GM12878 (cell line): Measurements from ENCODE around the gene TRIM43. TPM values are rescaled to one million over a fixed set of nuclear protein-coding genes. Genes with fewer than 3 reads are reported as not detected.

ENCODE experiments used
- ATAC-seq: fragments of 200-7000 bp; cut with Tn5 transposase; 3 replicates; pipeline ENCODE4 v1.9.1; 2020; ENCODE audit warnings: mild to moderate bottlenecking, moderate library complexity
- BruUV-seq: library from RNA; stranded (reverse); fragments of 400-500 nt; replicated peaks from 2 replicates; lab custom pipeline; 2021; lab: Mats Ljungman, UMichigan
- CTCF ChIA-PET: fragments of 300-600 bp; sonication (Branson Sonifier 250); formaldehyde crosslinking; extraction: SDS; loops from one replicate; lab custom pipeline; 2021; ENCODE audit warnings: inconsistent platforms; lab: Yijun Ruan, JAX
- POLR2A ChIA-PET: fragments of 350-600 bp; formaldehyde crosslinking; extraction: SDS; loops from one replicate; lab custom pipeline; 2021; ENCODE audit warnings: inconsistent platforms; lab: Charles Lee
- RAD21 ChIA-PET: fragments of 300-600 bp; sonication (Branson Sonifier 250); formaldehyde crosslinking; loops from one replicate; lab custom pipeline; 2023; ENCODE audit warnings: antibody characterized with exemption; ENCODE audit not compliant: unreplicated experiment; lab: Charles Lee
- SMC1A ChIA-PET: fragments of 300-600 bp; sonication (Branson Sonifier 250); formaldehyde crosslinking; loops from one replicate; lab custom pipeline; 2023; ENCODE audit not compliant: unreplicated experiment, uncharacterized antibody; lab: Charles Lee
- DNase-seq: peaks from one replicate; pipeline ENCODE4 v3.0.0-alpha.2; 2011; ENCODE audit warnings: low read depth, low spot score
- FAIRE-seq: peaks from 3 replicates; lab custom pipeline; 2011; peaks lifted over from hg19 to GRCh38; lab: Jason Lieb, UNC
- H2AFZ ChIP-seq: 2 replicates; pipeline ENCODE4 v1.6.0; 2011; ENCODE audit warnings: low read depth, low read length, control low read depth; ENCODE audit not compliant: control insufficient read depth
- H3K27ac ChIP-seq: 2 replicates; pipeline ENCODE4 v1.5.1; 2011; ENCODE audit warnings: control low read depth; ENCODE audit not compliant: control insufficient read depth, insufficient read depth
- H3K27me3 ChIP-seq, 2 experiments: replicated peaks in 1 of 2; 2 replicates each; pipeline versions ENCODE4 v1.6.0 to v1.6.1; 2011; ENCODE audit warnings: low read length in 1 of 2; ENCODE audit not compliant: control insufficient read depth in 2 of 2, insufficient read depth in 2 of 2
- H3K36me3 ChIP-seq, 2 experiments: 2 replicates each; pipeline ENCODE4 v1.5.1; 2011; ENCODE audit warnings: low read length in 1 of 2; ENCODE audit not compliant: control insufficient read depth in 2 of 2, insufficient read depth in 2 of 2
- H3K4me1 ChIP-seq: 2 replicates; pipeline ENCODE4 v1.6.1; 2011; ENCODE audit warnings: mild to moderate bottlenecking, low read length, moderate library complexity, mixed read lengths; ENCODE audit not compliant: control insufficient read depth, insufficient read depth
- H3K4me2 ChIP-seq: 2 replicates; pipeline ENCODE4 v1.6.0; 2011; ENCODE audit warnings: control low read depth; ENCODE audit not compliant: control insufficient read depth, insufficient read depth
- H3K4me3 ChIP-seq: fragments of 200-600 bp; sonication (generic); 2 replicates; pipeline ENCODE4 v1.5.1; 2016
- H3K79me2 ChIP-seq: 2 replicates; pipeline ENCODE4 v1.6.0; 2011; ENCODE audit warnings: low read length; ENCODE audit not compliant: control insufficient read depth, insufficient read depth
- H3K9ac ChIP-seq: 2 replicates; pipeline ENCODE4 v1.8.0; 2011; ENCODE audit warnings: low read length, control low read depth, mixed read lengths; ENCODE audit not compliant: control insufficient read depth, insufficient read depth
- H3K9me3 ChIP-seq: replicated peaks from 3 replicates; pipeline ENCODE4 v1.5.1; 2011; ENCODE audit warnings: mild to moderate bottlenecking, low read length; ENCODE audit not compliant: control insufficient read depth, insufficient read depth
- H4K20me1 ChIP-seq: 2 replicates; pipeline ENCODE4 v1.6.0; 2011; ENCODE audit not compliant: control insufficient read depth, insufficient read depth
- ATF7 ChIP-seq: fragments of 450-650 bp; IDR thresholded peaks from 2 replicates; pipeline ENCODE4 v1.6.1; 2016; ENCODE audit warnings: low read depth, mild to moderate bottlenecking
- CBFB ChIP-seq: IDR thresholded peaks from 2 replicates; pipeline ENCODE4 v1.6.1; 2016; ENCODE audit warnings: antibody characterized with exemption, low read depth
- DPF2 ChIP-seq: fragments of 450-650 bp; IDR thresholded peaks from 2 replicates; pipeline ENCODE4 v1.6.1; 2017; ENCODE audit warnings: mild to moderate bottlenecking
- IKZF2 ChIP-seq, 2 experiments: fragments of 450-650 bp; IDR thresholded peaks; 2 replicates each; pipeline ENCODE4 v1.6.1; 2017; ENCODE audit warnings: mild to moderate bottlenecking in 2 of 2, moderate library complexity in 2 of 2
- KDM1A ChIP-seq: fragments of 200-600 bp; sonication (generic); IDR thresholded peaks from 2 replicates; pipeline ENCODE4 v1.6.1; 2016; ENCODE audit warnings: borderline replicate concordance
- TCF3 ChIP-seq: IDR thresholded peaks from 2 replicates; pipeline ENCODE4 v1.6.1; 2012; ENCODE audit warnings: low read depth, mild to moderate bottlenecking, low read length, borderline replicate concordance; ENCODE audit not compliant: insufficient read depth
- WGBS: methylation state at CpG from one replicate; pipeline ENCODE4 v1.1.6; 2016; ENCODE audit warnings: low lambda C conversion rate; ENCODE audit not compliant: insufficient replicate concordance, insufficient coverage; ENCODE audit errors: missing lambda C conversion rate; 5-methylcytosine and 5-hydroxymethylcytosine counted together
- in situ Hi-C: fragments of 300-500 bp; cut with MboI; formaldehyde crosslinking; loops from 9 replicates; pipeline ENCODE4 v1.14.3; 2018; ENCODE audit warnings: mixed read lengths
- intact Hi-C: fragments of 100-400 bp; cut with micrococcal nuclease; formaldehyde crosslinking; loops from one replicate; pipeline ENCODE4 v1.14.2; 2022; ENCODE audit not compliant: unreplicated experiment
- polyA plus RNA-seq, 11 experiments: library from polyadenylated mRNA; depleted of rRNA in 4 of 11; unstranded in 6 of 11; stranded (reverse) in 5 of 11; fragments of >200 nt; fragmentation: Nextera tagmentation in 4 of 11; fragmentation: Illumina TruSeq in 1 of 11; extraction: Ambion mirVana in 4 of 11; extraction: Trizol in 1 of 11; gene quantifications; 1 replicate in 1 of 11; 2 replicates in 10 of 11; pipeline versions ENCODE4 v1.2.1 to v1.2.3, GENCODE V29; 2011 to 2016; ENCODE audit warnings: inconsistent platforms in 2 of 11, missing spikeins in 2 of 11, low read depth in 1 of 11
- total RNA-seq, 4 experiments: library from RNA; depleted of rRNA in 3 of 4; stranded (reverse); fragments of >200 nt in 3 of 4; fragmentation: Illumina TruSeq in 1 of 4; extraction: Trizol in 1 of 4; gene quantifications; 2 replicates each; pipeline versions ENCODE4 v1.2.1 to v1.2.3, GENCODE V29; 2013 to 2021
- TF ChIP-seq, protein P1 (sequence below): fragments of 450-650 bp; IDR thresholded peaks from 2 replicates; pipeline ENCODE4 v1.6.1; 2017; ENCODE audit warnings: mild to moderate bottlenecking, moderate library complexity
- TF ChIP-seq, protein P2 (sequence below): IDR thresholded peaks from 2 replicates; pipeline ENCODE4 v1.6.1; 2012; ENCODE audit warnings: low read depth, low read length, improper control_type of control experiment
- TF ChIP-seq, protein P3 (sequence below): fragments of 450-650 bp; IDR thresholded peaks from 2 replicates; pipeline ENCODE4 v1.6.1; 2017; ENCODE audit warnings: mild to moderate bottlenecking, moderate library complexity
- TF ChIP-seq, protein P4 (sequence below): fragments of 450-650 bp; conservative IDR thresholded peaks from 2 replicates; pipeline ENCODE4 v1.6.1; 2017; ENCODE audit warnings: mild to moderate bottlenecking, moderate library complexity

Gene TRIM43
- total and polyA plus RNA-seq, 10 of the 15 experiments (the other 5 are each of a cell fraction or from before 2014, with no cell fraction given) = not detected

DNA sequence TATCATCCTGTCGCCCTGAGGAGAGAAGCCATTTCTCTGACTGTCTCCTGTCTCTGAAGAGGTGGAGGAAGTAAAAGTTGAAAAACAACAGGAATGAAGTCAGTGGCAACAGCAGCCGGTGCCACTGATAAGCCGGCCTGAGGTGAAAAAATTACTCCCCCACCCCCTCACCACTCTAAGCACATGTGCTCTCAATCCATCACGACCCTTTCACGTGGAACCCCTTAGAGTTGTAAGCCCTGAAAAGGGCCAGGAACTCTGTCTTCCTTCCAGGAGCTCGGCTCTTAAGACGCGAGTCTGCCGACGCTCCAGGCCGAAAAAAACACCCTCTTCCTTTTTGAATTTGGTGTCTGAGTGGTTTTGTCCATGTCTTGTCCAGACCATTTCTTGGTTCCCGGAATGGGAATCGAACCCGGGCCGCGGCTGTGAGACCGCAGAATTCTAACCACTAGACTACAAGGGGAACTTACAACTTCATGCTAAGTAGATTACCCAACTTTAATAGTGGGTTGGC, 40.7 kb upstream of the TRIM43 start (continued):
- TF ChIP-seq, protein P1, sequence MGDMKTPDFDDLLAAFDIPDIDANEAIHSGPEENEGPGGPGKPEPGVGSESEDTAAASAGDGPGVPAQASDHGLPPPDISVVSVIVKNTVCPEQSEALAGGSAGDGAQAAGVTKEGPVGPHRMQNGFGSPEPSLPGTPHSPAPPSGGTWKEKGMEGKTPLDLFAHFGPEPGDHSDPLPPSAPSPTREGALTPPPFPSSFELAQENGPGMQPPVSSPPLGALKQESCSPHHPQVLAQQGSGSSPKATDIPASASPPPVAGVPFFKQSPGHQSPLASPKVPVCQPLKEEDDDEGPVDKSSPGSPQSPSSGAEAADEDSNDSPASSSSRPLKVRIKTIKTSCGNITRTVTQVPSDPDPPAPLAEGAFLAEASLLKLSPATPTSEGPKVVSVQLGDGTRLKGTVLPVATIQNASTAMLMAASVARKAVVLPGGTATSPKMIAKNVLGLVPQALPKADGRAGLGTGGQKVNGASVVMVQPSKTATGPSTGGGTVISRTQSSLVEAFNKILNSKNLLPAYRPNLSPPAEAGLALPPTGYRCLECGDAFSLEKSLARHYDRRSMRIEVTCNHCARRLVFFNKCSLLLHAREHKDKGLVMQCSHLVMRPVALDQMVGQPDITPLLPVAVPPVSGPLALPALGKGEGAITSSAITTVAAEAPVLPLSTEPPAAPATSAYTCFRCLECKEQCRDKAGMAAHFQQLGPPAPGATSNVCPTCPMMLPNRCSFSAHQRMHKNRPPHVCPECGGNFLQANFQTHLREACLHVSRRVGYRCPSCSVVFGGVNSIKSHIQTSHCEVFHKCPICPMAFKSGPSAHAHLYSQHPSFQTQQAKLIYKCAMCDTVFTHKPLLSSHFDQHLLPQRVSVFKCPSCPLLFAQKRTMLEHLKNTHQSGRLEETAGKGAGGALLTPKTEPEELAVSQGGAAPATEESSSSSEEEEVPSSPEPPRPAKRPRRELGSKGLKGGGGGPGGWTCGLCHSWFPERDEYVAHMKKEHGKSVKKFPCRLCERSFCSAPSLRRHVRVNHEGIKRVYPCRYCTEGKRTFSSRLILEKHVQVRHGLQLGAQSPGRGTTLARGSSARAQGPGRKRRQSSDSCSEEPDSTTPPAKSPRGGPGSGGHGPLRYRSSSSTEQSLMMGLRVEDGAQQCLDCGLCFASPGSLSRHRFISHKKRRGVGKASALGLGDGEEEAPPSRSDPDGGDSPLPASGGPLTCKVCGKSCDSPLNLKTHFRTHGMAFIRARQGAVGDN = no peak

DNA sequence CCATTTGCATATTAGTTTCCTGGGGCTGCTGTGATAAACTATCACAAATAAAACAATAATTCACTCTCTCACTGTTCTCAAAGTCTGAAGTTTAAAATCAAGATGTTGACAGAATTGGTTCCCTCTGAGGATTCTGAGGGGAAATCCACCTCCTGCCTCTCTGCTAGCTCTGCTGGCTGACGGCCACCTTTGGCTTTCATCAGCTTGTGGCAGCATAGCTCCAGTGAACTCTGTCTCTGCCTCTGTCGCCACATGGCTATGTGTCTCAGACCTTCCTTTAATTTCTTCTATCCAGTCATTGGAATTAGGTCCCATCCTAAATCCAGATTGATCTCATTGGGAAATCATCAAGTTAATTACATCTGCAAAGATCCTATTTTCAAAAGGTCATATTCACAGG, 38.9 kb upstream of the TRIM43 start:
- SMC1A ChIA-PET = interaction anchor here (1.1 kb wide), 1 partner anchor 19 kb away, joined by 3 read pairs; no protein-coding TSS in a partner anchor
- DNase-seq (no peak), FAIRE-seq (no peak), ATAC-seq (peak; percentile 77)
- CTCF ChIA-PET = interaction anchor here (1.2 to 1.4 kb wide), 2 partner anchors 27 to 30 kb away, joined by 3 to 4 read pairs; no protein-coding TSS in a partner anchor
- RAD21 ChIA-PET = interaction anchor here (0.8 kb wide), 1 partner anchor 12 kb away, joined by 3 read pairs; no protein-coding TSS in a partner anchor
- H3K4me1 ChIP-seq = 0 out of 2 replicates have a peak, but pooled peaks cover 4% of the 10 kb centered on the region
- intact Hi-C loops = no loop called here
- no peaks in the 10 kb centered on the region for H3K36me3 ChIP-seq
- no peaks in the 10 kb centered on the region for H3K79me2 ChIP-seq
- peak overlapping the region; percentile 72 for H2AFZ ChIP-seq
- POLR2A ChIA-PET = no interaction called here
- H3K27me3 ChIP-seq = no peaks in the 10 kb centered on the region
- H3K27ac ChIP-seq = 0 out of 2 replicates have a peak overlapping the region, but pooled peaks have one; percentile 6
- no peaks in the 10 kb centered on the region for H3K9me3 ChIP-seq
- BruUV-seq = no TSS peak
- H3K4me2 ChIP-seq = peak overlapping the region; percentile 34; the same call in 1 of the 2 replicates
- in situ Hi-C loops = no loop called here
- H4K20me1 ChIP-seq = no peaks in the 10 kb centered on the region
- 33% methylated on average over 2 of the region's 2 CpGs for WGBS
- H3K4me3 ChIP-seq = no peak overlapping the region
- H3K9ac ChIP-seq = no peak overlapping the region
- TF ChIP-seq IKZF2 (IDR thresholded peaks at IDR 0.05) (no peak), KDM1A (no peak), DPF2 (no peak), CBFB (no peak), TCF3 (no peak), ATF7 (no peak)
- TF ChIP-seq, protein P2, sequence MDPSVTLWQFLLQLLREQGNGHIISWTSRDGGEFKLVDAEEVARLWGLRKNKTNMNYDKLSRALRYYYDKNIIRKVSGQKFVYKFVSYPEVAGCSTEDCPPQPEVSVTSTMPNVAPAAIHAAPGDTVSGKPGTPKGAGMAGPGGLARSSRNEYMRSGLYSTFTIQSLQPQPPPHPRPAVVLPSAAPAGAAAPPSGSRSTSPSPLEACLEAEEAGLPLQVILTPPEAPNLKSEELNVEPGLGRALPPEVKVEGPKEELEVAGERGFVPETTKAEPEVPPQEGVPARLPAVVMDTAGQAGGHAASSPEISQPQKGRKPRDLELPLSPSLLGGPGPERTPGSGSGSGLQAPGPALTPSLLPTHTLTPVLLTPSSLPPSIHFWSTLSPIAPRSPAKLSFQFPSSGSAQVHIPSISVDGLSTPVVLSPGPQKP = no peak
- TF ChIP-seq, protein P3, sequence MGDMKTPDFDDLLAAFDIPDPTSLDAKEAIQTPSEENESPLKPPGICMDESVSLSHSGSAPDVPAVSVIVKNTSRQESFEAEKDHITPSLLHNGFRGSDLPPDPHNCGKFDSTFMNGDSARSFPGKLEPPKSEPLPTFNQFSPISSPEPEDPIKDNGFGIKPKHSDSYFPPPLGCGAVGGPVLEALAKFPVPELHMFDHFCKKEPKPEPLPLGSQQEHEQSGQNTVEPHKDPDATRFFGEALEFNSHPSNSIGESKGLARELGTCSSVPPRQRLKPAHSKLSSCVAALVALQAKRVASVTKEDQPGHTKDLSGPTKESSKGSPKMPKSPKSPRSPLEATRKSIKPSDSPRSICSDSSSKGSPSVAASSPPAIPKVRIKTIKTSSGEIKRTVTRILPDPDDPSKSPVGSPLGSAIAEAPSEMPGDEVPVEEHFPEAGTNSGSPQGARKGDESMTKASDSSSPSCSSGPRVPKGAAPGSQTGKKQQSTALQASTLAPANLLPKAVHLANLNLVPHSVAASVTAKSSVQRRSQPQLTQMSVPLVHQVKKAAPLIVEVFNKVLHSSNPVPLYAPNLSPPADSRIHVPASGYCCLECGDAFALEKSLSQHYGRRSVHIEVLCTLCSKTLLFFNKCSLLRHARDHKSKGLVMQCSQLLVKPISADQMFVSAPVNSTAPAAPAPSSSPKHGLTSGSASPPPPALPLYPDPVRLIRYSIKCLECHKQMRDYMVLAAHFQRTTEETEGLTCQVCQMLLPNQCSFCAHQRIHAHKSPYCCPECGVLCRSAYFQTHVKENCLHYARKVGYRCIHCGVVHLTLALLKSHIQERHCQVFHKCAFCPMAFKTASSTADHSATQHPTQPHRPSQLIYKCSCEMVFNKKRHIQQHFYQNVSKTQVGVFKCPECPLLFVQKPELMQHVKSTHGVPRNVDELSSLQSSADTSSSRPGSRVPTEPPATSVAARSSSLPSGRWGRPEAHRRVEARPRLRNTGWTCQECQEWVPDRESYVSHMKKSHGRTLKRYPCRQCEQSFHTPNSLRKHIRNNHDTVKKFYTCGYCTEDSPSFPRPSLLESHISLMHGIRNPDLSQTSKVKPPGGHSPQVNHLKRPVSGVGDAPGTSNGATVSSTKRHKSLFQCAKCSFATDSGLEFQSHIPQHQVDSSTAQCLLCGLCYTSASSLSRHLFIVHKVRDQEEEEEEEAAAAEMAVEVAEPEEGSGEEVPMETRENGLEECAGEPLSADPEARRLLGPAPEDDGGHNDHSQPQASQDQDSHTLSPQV = no peak
- TF ChIP-seq, protein P4, sequence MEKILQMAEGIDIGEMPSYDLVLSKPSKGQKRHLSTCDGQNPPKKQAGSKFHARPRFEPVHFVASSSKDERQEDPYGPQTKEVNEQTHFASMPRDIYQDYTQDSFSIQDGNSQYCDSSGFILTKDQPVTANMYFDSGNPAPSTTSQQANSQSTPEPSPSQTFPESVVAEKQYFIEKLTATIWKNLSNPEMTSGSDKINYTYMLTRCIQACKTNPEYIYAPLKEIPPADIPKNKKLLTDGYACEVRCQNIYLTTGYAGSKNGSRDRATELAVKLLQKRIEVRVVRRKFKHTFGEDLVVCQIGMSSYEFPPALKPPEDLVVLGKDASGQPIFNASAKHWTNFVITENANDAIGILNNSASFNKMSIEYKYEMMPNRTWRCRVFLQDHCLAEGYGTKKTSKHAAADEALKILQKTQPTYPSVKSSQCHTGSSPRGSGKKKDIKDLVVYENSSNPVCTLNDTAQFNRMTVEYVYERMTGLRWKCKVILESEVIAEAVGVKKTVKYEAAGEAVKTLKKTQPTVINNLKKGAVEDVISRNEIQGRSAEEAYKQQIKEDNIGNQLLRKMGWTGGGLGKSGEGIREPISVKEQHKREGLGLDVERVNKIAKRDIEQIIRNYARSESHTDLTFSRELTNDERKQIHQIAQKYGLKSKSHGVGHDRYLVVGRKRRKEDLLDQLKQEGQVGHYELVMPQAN = no peak
